Measurements from ENCODE around the gene ARHGAP31.

DNA sequence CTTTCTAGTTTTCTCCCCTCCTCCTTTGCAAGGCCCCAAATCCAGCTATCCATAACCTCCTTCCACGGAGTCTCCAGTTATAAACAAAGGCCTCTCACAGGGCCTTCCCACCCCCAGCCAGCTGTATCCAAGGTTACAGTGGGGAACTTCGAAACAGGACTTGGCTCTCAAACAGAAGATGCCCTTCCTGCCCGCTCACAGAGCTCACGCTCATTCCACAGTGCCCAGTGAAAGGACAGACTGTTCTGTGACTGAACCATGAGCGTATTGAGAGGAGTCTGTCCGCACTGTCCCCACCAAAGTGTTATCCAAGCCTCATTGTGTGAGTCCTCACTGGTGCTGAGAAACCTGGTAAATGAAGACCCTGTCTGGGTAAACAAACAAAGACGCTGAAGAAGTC is 35.4 kb downstream of the ARHGAP31 start:
- TF ChIP-seq, protein P1, sequence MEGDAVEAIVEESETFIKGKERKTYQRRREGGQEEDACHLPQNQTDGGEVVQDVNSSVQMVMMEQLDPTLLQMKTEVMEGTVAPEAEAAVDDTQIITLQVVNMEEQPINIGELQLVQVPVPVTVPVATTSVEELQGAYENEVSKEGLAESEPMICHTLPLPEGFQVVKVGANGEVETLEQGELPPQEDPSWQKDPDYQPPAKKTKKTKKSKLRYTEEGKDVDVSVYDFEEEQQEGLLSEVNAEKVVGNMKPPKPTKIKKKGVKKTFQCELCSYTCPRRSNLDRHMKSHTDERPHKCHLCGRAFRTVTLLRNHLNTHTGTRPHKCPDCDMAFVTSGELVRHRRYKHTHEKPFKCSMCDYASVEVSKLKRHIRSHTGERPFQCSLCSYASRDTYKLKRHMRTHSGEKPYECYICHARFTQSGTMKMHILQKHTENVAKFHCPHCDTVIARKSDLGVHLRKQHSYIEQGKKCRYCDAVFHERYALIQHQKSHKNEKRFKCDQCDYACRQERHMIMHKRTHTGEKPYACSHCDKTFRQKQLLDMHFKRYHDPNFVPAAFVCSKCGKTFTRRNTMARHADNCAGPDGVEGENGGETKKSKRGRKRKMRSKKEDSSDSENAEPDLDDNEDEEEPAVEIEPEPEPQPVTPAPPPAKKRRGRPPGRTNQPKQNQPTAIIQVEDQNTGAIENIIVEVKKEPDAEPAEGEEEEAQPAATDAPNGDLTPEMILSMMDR (IDR thresholded peaks at IDR 0.05) = no peak
- no peak for TF ChIP-seq POLR2A (IDR thresholded peaks at IDR 0.05)
